ENCODE measurements around the gene MLPH.

Gene MLPH

DNA sequence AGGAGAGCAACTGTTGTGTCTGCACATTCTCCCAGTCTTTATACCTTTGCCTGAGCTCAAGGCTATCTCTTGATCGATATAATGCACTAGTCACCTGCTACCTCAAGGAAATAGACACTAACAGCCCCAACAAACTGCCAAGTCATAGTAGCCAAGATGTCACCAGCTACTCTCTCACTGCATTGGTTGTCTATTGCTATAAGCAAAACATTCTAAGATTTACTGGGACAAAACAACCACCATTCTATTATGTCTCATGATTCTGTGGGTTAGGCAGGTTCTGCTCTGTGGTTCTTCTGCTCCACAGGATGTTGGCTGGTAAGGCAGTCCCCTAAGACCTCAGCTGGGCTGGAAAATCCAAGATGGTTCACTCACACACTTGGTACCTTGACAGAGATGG is 28.5 kb upstream of the MLPH start:
- no peak for DNase-seq

DNA sequence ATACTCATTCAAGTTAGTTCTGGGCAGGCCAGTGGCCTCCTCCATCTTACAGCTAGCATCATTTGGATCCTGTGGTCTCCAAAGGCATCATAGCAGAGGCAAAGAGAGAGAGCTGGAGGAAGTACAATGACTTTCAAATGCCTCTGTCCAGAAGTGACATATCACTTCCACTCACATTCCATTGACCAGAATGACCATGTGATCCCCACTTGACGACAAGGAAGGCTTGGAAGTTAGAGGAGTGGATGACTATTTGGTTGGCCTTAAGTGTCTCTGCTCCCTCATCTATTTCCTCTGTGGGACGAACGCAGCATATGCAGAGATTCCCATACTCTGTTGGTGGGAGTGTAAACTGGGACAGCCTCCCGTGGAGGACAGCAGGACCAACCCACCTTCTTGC is 27.8 kb upstream of the MLPH start:
- DNase-seq: no peak

DNA sequence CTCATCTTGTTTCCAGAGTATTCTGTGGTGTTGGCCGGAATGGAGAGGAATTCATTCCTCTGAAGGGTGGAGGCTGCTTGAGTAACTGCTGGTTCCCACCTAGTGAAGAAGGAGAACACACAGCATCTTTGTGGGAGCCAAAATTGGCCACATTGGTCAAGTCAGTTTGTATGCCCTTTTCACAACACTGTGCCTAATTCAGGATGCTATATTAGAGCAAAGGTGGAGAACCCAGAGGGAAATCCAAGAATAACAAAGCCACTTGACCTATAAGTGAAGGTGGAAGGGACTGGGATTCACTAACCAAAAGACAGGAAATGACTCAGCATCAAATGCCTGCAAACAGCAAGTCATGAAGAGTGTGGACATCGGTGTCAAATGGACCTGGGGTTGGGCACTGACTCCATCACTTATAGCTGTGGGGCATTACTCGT is 27.3 kb upstream of the MLPH start:
- DNase-seq: no peak

DNA sequence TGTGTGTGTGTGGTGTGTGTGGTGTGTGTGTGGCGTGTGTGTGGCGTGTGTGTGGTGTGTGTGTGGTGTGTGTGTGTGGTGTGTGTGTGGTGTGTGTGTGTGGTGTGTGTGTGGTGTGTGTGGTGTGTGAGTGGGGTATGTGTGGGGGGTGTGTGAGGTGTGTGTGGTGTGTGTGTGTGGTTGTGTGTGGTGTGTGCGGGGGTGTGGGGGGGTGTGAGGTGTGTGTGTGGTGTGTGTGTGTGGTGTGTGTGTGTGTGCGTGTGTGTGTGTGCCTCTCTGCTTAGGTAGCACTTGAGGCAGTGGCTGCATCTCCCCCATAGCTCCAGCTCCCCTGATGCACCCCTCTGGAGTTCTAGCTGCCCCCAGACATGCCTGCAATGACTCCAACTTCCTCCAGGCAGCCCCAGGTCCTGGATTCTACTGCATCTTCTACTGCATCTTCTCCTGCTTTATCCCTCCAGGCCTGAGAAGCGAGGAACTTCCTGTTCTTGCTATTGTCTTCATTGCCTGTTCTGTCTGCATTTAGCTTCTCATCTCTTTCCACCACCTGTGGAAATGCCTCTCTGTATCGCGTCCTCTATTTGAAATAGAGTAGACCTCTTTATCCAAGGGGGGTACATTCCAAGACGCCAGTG is 22.2 kb upstream of the MLPH start:
- DNase-seq: no peak

DNA sequence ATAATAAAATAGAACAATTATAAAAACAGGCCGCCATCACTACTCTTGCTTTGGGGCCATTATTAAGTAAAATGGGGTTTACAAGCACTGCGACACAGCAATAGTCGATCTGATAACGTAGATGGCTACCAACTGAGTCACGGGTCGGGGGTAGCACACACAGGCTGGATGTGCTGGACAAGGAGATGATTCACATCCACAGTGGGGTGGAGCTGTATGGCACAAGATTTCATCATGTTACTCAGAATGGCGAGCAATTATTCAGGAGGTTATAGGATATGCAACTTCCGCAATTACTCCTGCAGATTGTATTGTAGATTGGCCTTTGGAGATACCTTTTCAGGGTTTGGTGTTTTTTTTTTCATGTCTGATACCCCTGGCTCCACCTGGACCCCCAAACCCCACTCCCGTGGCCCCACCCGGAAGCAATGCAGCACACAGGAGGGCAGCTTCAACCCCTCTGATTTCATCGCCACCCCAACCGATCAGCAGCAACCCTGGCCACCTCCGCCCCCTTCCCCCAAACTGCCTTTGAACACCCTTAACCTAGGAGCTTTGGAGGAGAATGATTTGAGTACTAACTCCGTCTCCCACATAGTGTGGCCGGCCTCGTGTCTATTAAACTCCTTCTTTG is 21.4 kb upstream of the MLPH start:
- DNase-seq: peak; percentile 28

DNA sequence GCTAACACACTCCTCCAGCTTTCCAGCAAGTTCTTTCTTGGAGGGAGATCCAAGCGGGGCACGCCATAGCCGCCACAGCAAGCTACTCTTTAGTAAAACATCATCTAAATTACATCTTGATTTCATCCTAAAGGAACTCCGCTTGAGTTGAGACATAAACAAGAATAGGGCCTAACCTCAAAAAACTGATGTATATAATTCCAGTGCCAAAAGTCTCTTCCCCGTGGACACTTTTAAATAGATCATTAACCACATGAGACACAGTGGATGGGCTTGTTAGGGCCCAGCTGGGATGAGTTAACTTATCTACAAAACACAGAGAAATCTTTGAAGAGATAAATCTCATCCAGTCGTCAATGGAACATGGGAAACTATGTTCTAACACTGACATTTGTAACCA is 20.8 kb upstream of the MLPH start:
- no peak for DNase-seq

DNA sequence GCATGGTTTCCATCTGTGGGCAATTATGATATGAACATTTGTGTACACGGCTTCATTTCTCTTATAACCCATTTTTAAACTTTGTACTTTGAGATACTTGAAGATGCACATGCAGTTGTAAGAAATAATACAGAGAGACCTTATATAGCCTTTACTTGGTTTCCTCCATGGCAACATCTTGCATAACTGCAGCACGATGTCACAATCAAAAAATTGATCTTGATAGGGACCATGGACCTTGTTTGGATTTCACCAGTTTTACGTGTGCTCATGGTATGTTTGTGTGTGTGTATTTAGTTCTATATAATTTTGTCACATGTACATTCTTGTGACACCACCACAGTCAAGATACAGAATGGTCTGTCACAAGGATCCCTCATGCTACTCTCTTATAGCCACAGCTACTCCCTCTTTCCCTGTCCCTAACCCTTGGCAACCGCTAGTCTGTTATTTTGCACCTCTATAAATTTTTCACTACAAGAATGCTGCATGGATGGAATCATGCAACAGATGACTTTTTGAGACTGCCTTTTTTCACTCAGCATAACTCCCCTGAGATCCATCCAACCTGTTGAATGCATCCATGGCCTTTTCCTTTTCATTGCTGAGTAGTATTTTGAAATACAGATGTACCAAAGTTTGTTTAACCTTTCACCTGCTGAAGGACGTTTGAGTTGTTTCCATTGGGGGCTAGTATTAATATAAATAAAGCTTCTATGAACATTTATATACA is 19.4 kb upstream of the MLPH start:
- DNase-seq: no peak

DNA sequence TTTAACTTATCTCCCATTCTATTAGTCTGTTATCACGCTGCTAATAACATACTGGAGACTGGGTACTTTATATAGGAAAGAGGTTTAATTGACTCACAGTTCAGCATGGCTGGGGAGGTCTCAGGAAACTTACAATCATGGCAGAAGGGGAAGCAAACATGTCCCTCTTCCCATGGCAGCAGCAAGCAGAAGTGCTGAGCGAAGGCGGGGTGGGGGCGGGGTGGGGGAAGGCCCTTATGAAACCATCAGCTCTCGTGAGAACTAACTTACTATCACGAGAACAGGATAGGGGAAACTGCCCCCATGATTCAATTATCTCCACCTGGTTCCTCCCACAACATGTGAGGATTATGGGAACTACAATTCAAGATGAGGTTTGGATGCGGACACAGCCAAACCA is 17.6 kb upstream of the MLPH start:
- peak; percentile 53 for DNase-seq

DNA sequence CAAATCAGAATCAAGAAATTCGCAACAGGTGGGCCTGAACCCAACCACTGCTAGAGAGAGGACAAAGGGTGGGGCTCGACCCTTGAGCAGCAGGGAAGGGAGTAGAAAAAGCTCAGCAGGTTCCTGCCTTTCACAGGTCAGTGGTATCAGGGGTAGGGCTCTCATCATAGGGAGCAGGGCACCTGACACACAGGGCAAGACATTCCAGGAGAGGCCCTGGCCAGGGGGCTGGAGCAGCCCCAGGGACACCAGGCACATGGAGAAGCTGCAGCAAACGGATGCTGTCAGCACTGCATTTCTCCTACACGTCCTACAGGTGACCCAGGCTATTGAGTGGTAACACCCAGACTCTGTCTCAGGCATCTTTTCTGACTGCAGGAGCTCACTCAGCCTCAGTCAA is 17.2 kb upstream of the MLPH start:
- no peak for DNase-seq

DNA sequence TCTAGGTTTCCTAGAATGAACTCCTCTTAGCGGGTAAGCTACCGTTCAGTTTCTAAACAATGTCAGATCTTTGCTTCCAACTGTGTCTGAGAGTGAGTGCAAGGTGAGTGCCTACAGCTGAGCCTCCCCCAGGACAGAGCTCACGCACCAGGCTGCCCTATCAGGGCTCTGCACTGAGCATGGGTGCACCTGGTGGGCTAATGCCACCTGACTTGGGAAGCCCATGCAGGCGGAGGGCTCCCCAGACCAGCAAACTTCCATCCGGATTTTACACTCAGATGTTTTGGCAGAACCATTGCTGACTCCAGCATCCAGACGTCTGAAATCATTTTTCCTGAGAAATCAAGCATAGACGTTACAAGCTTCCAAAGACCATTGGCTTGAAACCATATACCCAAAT is 16.1 kb upstream of the MLPH start:
- DNase-seq: no peak

DNA sequence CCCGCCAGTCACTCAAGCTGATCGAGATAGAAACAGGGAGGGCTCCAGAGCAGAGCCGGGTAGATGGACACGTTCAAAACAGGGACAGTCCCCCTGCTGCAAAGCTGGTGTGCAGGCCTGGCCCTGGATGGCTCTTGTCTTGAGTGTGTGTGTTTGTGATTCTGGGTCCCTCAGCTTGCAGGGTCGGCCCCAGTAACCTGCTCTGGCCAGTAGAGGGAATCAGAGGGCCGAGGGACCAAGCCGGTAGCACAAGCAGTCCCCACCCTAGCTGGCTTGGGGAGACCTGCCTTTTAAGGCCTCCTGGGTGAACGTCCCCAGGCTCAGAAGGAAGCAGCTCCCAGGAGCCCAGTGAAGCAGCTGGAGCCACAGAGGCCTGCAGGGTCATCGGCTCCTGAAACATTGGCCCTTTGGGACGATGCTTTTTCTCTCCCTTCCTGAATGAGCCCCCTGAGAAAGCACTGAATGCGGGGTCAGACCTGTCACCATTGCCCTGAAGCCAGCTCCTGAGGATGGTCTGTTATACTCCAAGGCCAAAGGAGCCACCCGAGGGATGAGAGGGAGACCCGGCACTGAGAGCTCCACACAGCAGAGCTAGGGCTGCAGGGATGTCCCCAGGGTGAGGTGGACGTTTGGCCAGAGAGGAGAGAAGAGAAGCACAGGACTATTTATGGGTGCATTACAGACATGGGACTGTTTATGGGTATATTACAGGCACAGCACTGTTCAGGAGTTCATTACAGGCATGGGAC is 15.4 kb upstream of the MLPH start:
- peak; percentile 52 for DNase-seq

DNA sequence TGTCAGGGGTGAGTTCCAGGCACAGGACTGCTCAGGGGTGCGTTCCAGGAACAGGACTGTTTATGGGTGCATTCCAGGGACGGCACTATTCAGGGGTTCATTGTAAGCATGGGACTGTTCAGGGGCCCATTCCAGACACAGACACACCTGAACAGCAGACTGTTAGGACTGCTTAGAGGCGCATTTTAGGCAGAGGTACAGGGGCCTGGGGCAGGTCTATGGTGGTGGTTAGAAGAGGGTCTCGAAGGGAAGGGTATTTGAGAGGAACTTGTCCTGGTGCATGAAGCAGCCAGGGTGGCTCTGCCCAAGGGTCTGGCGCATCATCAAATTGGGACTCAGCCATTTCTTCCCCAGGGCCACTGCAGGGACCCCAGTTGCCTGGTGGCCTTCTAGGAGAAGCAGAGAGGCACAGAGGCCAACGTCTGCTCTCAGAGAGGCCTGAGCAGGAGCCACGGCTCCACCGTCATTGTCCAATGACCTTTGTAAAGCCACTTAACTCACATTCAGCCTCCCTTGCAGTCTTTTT is 14.8 kb upstream of the MLPH start:
- no peak for DNase-seq

DNA sequence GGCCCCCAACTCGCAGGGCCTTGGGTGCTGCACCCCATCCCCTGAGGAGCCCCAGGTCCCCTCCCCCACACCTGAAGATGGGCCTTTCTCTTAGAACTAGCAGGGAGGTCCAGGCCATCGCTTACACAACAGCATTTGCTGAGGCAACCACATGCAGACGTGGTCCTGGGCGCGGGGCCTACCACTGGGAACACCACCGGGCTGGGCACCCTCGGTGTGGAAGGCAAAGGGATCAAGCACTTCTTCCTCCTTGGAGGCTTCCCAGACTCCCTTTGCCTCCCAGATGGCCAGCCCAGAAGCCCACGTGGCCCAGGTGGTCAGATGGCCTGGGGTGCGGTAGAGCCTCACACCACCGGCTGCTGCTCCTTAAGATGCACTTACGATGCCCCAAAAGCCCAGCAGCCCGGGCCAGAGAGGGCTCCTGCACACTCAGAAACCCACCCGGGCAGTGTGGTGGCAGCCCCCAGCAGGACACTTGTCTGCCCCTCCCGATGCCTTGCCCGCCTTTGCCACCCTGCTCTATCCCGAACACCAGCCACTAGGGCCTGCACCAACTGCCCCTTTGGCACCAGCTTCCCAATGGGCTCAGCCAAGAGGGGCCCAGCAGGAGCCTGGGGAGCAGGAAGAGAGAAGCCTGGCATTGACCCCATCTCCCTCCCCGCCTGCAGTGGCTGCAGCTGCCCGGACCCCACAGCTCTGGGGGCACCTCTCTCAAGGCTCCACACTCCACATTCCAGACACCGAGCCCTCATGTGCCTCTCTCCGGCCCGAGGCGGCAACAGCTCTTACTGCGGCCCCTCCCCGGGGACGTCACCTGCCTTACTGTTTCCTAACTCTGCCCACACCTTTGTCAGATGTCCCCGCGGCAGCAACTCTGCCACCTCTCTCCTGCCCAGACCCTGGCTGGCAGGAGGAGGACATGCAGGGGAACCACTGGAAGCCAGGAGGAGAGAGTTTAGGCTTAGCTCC is 13.9 kb upstream of the MLPH start:
- no peak for DNase-seq

DNA sequence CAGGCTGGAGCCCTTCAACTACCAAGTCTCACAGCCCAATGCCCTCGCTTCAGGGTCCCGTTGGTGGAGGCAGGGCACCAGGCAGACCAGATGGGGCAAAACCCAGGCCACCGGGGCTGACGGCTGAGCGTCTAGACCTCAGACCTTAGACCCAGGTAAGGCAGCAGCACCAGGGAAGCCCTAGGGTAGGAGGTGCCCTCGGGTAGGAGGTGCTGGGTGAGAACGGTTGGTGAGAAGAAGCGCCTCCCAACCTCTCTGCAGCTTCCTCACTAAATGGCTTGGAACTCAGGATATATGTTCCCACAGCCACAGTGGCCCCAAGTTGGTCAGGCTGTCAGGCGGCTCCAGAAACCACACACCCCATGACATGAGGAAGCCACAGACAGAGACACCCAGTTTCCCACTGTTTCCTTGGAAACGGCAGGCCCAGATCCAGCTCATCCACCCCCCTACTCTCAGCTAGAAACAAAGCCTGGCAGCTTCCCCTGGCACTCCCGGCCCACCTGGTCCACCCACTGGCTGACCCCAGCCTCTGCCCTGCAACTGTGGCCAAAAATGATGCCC is 13.1 kb upstream of the MLPH start:
- DNase-seq: peak; percentile 85

DNA sequence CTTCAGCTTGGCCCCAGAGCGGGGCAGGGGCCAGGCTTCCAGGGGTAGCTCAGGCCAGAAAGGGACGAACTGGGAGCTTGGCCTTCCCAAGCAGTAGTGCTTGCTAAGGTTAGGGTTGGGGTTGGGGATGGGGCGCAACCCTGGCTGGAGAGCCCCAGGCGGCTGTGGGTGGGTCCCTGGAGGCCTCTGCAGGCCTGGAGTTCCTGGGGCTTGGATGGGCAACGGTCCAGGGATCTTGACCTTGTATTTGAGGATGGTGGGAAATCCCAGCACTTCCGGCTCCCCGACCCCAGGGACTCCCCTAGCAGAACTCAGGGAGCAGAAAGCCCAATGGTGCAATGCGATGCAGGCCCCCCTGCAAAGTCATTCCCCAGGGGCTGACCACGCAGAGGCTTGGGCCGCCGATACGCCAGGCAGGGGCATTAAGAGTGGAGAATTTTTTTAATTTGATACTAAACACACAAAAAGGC is 12.6 kb upstream of the MLPH start:
- DNase-seq: no peak

DNA sequence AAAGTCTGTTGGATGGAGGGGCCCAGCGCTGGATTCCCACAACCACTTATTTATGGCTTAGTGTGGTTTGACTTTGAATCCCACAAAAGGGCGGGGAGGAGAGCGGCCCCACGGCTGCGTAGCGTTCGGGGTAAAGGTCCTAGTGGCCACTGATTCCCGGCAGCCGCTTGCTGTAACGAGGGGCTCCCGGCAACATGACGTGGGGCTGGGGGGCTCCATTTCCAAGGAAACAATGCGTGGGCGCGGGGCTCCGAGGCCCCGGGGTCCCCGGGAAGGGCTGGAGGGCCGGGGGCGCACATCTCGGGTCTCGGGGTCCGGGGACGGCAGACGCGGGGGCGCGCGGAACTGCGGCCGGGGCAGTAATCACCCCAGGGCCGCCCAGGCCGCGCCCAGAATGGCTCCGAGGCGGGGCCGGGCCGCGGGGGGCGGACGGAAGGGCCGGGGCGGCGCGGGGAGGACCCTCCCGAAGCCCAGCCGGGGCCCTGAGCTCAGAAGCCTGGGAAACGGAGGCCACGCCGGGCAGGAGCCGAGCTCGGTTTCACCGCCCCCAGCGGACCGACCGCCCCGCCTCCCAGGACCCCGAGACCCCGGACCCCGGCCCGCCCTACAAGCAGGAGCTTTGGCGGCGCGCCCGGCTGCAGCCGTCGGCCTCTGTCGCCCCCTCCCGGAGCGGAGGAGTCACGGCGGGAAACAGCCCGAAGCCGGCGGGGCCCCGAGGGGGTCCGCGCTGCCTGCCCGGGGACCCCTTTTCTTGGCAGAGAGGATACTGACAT is 11.9 kb upstream of the MLPH start:
- DNase-seq: peak; percentile 42

DNA sequence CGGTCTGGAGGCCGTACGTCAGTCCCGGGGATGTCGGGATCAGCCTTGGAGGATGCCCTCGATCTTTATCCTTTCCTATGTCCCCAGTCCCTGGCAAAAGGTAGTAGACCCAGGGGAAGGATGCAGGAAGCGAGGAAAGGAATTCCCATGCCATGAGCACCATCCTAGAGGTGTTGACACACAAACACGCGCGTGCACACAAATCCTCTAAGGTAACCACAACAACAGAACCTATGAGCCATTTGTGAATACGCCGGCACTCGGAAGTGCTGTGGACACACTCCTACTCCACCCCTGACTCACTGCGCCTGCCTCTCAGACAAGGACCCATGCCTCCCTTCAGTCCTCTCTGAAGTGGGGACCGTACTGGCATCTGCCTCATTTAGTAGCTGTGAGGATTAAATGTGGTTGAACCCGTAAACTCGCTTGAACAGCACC is 11.3 kb upstream of the MLPH start:
- DNase-seq: peak; percentile 17

DNA sequence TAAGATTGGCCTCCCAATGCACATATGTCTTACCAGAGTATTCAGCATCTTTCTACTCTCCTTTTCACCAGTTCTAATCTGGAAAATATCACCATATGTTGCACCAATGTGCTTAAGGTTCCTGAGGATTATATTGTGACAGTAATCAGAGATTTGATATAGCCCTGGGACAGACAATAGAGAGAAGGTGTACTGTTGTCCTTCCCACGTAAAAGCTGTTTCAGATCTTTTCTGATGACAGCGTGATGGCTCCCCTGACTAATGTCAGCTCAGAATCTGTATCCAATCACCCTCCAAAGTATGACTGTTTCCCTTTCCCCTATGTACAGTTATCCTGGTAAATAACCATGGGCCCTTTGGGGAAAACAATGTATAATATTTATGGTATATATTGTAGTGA is 9.0 kb upstream of the MLPH start:
- no peak for DNase-seq

DNA sequence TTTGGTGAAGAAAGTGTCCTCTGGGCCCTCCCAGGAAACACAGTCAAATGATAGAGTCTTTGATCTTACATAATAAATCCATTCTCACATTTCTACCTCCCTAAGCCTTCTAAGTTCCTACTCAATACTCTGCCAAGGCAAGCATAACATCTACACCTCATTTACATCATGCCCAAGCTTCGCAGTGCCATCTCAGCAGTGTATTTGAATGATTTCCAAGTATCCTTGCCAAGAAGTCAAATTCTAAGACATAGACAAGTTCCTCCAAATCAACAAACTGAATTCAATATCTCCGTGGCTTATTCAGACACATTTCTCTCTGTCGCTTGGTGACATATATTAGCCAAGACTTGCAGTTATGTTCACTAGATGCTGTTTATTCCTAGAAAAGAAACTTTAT is 8.1 kb upstream of the MLPH start:
- DNase-seq: no peak

DNA sequence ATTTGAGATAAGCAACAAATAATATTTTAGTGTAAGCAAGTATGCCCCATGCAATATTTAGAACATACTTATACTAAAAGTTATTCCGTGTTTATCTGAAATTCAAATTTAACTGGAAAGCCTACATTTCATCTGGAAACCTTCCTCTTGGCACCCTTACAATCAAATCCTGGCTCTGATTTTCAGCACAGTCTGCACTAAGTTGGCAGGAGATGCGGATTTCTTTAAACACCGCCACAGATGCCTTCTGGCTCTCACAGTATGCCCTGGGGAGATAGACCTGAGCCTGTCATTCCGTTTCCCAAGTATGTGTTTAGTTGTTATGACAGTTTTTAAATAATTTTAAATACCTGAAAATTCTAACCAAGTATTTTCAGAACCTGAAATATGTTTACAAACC is 7.3 kb upstream of the MLPH start:
- DNase-seq: no peak

DNA sequence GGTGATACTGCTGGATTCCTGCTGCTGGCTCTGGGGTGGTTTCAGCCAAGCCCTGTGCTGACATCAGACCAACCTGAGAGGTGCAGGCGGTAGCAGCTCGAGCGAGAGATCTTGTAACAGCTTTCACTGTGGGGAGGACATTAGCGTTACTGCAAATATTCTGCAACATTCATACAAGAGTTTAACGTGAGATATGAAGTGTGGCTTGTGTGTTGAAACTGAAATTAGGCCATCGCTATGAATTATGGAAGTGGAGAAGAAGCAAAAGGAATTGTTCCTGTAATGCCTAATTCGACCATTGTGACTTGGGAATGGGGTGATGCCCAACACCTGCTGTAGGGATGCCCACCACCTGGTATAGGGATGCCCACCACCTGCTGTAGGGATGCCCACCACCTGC is 6.5 kb upstream of the MLPH start:
- DNase-seq: peak; percentile 11
